Neuron (in vitro differentiated cells): Measurements from ENCODE around the gene TCF7L1.
"Not testable (repeated sequence)": the region's sequence is repeated elsewhere in the genome, so short reads cannot be mapped to it uniquely, and the experiment has no call there.

Source experiments
- H2AFZ ChIP-seq: one replicate; pipeline ENCODE4 v1.6.1; 2013; ENCODE audit warnings: low read depth, mild to moderate bottlenecking, inconsistent platforms, low read length, moderate library complexity
- H3K27me3 ChIP-seq: one replicate; pipeline ENCODE4 v1.6.1; 2013; ENCODE audit warnings: low read length; ENCODE audit not compliant: insufficient read depth
- H3K36me3 ChIP-seq: one replicate; pipeline ENCODE4 v1.6.1; 2013; ENCODE audit warnings: low read length; ENCODE audit not compliant: insufficient read depth
- H3K4me1 ChIP-seq: one replicate; pipeline ENCODE4 v1.6.1; 2013; ENCODE audit warnings: low read length; ENCODE audit not compliant: insufficient read depth
- H3K4me3 ChIP-seq: 2 replicates; pipeline ENCODE4 v1.5.1; 2013; ENCODE audit warnings: mild to moderate bottlenecking, low read length, moderate library complexity
- H3K9me3 ChIP-seq: one replicate; pipeline ENCODE4 v1.6.1; 2013; ENCODE audit warnings: low read length

The TCF7L1 gene

GRCh38 chr2:85329181-85329651, 196.0 kb downstream of the TCF7L1 start:
- Histone ChIP-seq H3K4me1 (peaks cover 28% of the 10 kb centered on the region), H3K36me3 (peaks cover 21% of the 10 kb centered on the region), H3K9me3 (no peaks in the 10 kb centered on the region), H3K27me3 (no peaks in the 10 kb centered on the region), H2AFZ (no peak overlapping the region), H3K4me3 (peak overlapping the region; percentile 62)

GRCh38 chr2:85329701-85330100, 196.5 kb downstream of the TCF7L1 start:
- not testable (repeated sequence) for H3K4me3 ChIP-seq, H2AFZ ChIP-seq, H3K9me3 ChIP-seq, H3K27me3 ChIP-seq
- peaks cover 28% of the 10 kb centered on the region for H3K4me1 ChIP-seq
- H3K36me3 ChIP-seq: peaks cover 16% of the 10 kb centered on the region

DNA sequence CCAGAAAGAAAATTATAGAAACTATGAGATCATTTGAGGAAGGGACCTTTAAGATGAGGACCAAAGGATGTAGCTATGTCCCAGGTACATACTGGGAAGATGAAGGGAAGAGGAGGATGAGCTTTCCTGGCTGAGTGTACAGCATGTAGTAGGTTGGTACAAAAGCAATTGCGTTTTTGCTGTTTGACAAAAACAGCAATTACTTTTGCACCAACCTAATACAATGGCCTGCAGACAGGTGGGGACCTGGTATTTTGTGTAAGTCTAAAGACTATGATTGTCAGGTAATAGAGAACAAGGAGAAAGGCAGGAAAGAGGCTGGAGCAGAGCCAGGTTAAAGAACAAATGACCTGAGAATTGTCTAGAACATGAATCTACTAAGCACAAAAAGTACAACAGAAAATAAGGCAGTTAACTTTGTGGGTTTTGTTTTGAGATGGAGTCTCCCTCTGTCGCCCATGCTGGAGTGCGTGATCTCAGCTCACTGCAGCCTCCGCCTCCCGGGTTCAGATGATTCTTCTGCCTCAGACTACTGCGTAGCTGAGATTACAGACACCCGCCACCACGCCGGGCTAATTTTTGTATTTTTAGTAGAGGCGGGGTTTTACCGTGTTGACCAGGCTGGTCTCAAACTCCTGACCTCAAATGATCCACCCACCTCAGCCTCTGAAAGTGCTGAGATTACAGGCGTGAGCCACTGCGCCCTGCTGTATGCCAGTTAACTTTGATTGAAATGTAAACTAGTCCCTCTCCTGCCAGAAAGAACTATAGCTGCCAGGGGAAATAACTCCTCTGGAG, 197.8 kb downstream of the TCF7L1 start:
- peaks cover 16% of the 10 kb centered on the region for H3K4me1 ChIP-seq
- no peak overlapping the region for H2AFZ ChIP-seq
- no peaks in the 10 kb centered on the region for H3K9me3 ChIP-seq
- peaks cover 6% of the 10 kb centered on the region for H3K36me3 ChIP-seq
- H3K4me3 ChIP-seq: no peak overlapping the region
- no peaks in the 10 kb centered on the region for H3K27me3 ChIP-seq

- not testable (repeated sequence) for H2AFZ ChIP-seq, H3K9me3 ChIP-seq, H3K4me3 ChIP-seq, H3K36me3 ChIP-seq, H3K27me3 ChIP-seq
- H3K4me1 ChIP-seq: peaks cover 13% of the 10 kb centered on the region
Observed at GRCh38 chr2:85333877-85334276, 200.7 kb downstream of the TCF7L1 start.

GRCh38 chr2:85334928-85335327, 201.7 kb downstream of the TCF7L1 start:
- Histone ChIP-seq H3K4me3 (no peak overlapping the region), H3K36me3 (no peaks in the 10 kb centered on the region), H3K4me1 (peaks cover 11% of the 10 kb centered on the region), H3K9me3 (no peaks in the 10 kb centered on the region), H2AFZ (no peak overlapping the region), H3K27me3 (no peaks in the 10 kb centered on the region)

DNA sequence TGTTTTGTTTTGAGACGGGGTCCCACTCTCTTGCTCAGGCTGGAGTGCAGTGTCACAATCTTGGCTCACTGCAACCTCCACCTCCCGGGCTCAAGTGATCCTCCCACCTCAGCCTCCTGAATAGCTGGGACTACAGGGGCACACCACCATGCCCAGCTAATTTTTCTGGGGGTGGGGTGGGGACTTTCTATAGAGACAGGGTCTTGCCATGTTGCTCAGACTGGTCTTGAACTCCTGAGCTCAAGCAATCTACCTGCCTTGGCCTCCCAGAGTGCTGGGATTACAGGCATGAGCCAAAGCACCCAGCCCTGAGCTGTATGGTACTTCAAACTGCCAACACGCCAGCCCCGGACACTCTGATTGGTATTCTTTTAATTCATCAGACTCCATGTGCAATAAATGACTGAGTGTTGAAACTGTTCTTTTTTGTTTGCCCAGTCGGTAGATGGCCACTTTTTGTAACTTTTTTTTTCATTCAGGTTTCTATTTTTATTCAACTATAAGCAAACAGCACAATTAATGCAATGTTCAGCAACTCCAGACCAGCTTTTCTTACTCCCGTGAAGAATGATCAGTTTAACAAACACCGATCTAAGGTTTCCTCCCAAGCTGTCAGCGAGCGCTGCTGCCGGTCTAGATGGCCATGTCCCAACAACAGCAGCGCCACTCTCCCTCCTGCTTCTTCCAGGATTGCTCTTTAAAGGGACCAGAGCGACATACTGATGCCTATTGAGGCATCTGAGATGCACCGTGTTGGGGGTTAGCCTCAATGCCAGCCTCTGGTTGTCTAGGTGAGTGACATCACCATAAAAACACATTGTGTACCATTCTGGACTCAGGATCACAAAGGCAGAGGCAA, 207.1 kb downstream of the TCF7L1 start:
- Histone ChIP-seq H2AFZ (no peak overlapping the region), H3K4me1 (peaks cover 11% of the 10 kb centered on the region), H3K27me3 (no peaks in the 10 kb centered on the region), H3K4me3 (no peak overlapping the region), H3K9me3 (no peaks in the 10 kb centered on the region), H3K36me3 (peaks cover 6% of the 10 kb centered on the region)

DNA sequence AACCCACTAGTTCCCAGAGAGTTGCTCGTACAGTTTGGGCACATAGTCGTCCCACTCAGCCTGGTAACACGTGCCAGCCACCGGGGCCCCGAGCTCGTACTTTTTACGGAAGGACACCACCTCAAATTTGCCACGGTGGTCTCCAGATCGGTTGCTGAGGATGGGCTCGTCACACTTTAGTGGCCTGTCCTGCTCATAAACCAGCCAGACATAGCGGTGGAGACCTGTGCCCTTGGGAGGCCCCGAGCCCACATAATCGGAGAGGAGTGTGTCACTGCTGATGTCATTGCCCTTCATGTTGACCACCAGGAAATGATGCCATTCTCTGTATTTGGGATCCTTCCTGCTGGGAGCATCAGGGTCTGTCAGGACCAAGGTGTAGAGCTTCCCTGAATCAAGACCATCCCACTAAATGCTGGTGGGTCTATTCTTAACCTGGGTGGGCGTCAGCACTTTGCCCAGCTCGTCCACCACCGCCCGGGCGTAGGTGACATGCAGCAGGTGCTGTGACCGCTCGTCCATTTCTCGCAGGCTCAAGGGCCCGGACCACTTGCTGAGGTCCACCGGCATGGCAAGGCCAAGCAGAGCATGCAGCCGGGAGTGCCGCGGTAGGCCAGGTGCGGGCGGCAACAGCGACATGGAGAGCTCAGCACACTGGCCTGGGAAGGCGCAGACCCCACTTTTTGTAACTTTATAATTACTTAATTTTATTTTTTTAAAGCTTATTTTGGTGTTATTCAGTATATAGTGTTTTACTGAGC, 208.3 kb downstream of the TCF7L1 start:
- Histone ChIP-seq H3K27me3 (no peaks in the 10 kb centered on the region), H3K36me3 (peaks cover 16% of the 10 kb centered on the region), H3K4me3 (no peak overlapping the region), H3K9me3 (no peaks in the 10 kb centered on the region), H3K4me1 (peaks cover 11% of the 10 kb centered on the region), H2AFZ (no peak overlapping the region)

- Histone ChIP-seq H3K9me3 (no peaks in the 10 kb centered on the region), H3K27me3 (no peaks in the 10 kb centered on the region), H3K4me3 (no peak overlapping the region), H3K4me1 (peaks cover 11% of the 10 kb centered on the region), H2AFZ (no peak overlapping the region), H3K36me3 (peaks cover 16% of the 10 kb centered on the region)
Observed at GRCh38 chr2:85342156-85342555, 209.0 kb downstream of the TCF7L1 start.

GRCh38 chr2:85343207-85343895, 210.2 kb downstream of the TCF7L1 start:
- H3K27me3 ChIP-seq, H3K4me1 ChIP-seq, H3K4me3 ChIP-seq, H3K9me3 ChIP-seq, H2AFZ ChIP-seq: not testable (repeated sequence)
- peaks cover 16% of the 10 kb centered on the region for H3K36me3 ChIP-seq

- Histone ChIP-seq H3K9me3 (no peaks in the 10 kb centered on the region), H3K27me3 (no peaks in the 10 kb centered on the region), H3K4me3 (no peak overlapping the region), H3K36me3 (peaks cover 21% of the 10 kb centered on the region), H3K4me1 (no peaks in the 10 kb centered on the region), H2AFZ (no peak overlapping the region)
Observed at GRCh38 chr2:85344356-85344954, 211.3 kb downstream of the TCF7L1 start.

GRCh38 chr2:85347599-85347998, 214.4 kb downstream of the TCF7L1 start:
- Histone ChIP-seq H2AFZ (no peak overlapping the region), H3K27me3 (no peaks in the 10 kb centered on the region), H3K4me3 (no peak overlapping the region), H3K36me3 (peaks cover 32% of the 10 kb centered on the region), H3K9me3 (no peaks in the 10 kb centered on the region), H3K4me1 (no peaks in the 10 kb centered on the region)

GRCh38 chr2:85353876-85354285, 220.7 kb downstream of the TCF7L1 start:
- no peaks in the 10 kb centered on the region for H3K9me3 ChIP-seq
- H2AFZ ChIP-seq: peak overlapping the region; percentile 47
- H3K36me3 ChIP-seq: peaks cover 20% of the 10 kb centered on the region
- peaks cover 14% of the 10 kb centered on the region for H3K4me1 ChIP-seq
- H3K4me3 ChIP-seq: peak overlapping the region; percentile 78
- no peaks in the 10 kb centered on the region for H3K27me3 ChIP-seq
